SK-N-SH (cell line): ENCODE results near the gene HACE1. TPM values are rescaled to one million over a fixed set of nuclear protein-coding genes. Genes with fewer than 3 reads are reported as not detected.

Source experiments
- CTCF ChIA-PET: fragments of 300-600, 350-600 bp; formaldehyde crosslinking; extraction: SDS; loops from one replicate; lab custom pipeline; 2021; lab: Yijun Ruan, JAX
- POLR2A ChIA-PET: fragments of 350-600 bp; sonication (Branson Sonifier 250); formaldehyde crosslinking; extraction: SDS; loops from one replicate; lab custom pipeline; 2020; ENCODE audit warnings: antibody characterized with exemption, inconsistent platforms; lab: Yijun Ruan, JAX
- DNase-seq: peaks from one replicate; pipeline ENCODE4 v3.0.0; 2012
- H2AFZ ChIP-seq: fragments of 200-600 bp; sonication (generic); 2 replicates; pipeline ENCODE4 v1.8.1; 2016; ENCODE audit warnings: antibody characterized with exemption, mild to moderate bottlenecking, low read depth
- H3F3A ChIP-seq: fragments of 200-600 bp; sonication (generic); replicated peaks from 2 replicates; pipeline ENCODE3; 2016; ENCODE audit warnings: antibody characterized with exemption, mild to moderate bottlenecking; ENCODE audit not compliant: insufficient read depth
- H3K27ac ChIP-seq, 2 experiments: fragments of 200-500 bp in 1 of 2; fragments of 200-600 bp in 1 of 2; sonication (Bioruptor generic) in 1 of 2; sonication (generic), shearing (Covaris generic) in 1 of 2; 2 replicates each; pipeline versions ENCODE4 v1.5.1 to v1.6.1; 2014 to 2016; ENCODE audit warnings: low read depth in 2 of 2, inconsistent platforms in 1 of 2, low read length in 1 of 2, mild to moderate bottlenecking in 1 of 2, mixed read lengths in 1 of 2
- H3K27me3 ChIP-seq: fragments of 200-600 bp; sonication (generic), shearing (Covaris generic); 2 replicates; pipeline ENCODE4 v1.6.1; 2016; ENCODE audit warnings: mixed run types; ENCODE audit not compliant: insufficient read depth
- H3K36me3 ChIP-seq, 2 experiments: fragments of 200-500 bp in 1 of 2; fragments of 200-600 bp in 1 of 2; sonication (Bioruptor generic) in 1 of 2; sonication (generic) in 1 of 2; replicated peaks in 1 of 2; 2 replicates each; pipeline versions ENCODE3 to v1.5.1; 2014 to 2016; ENCODE audit warnings: low read length in 1 of 2, mild to moderate bottlenecking in 1 of 2; ENCODE audit not compliant: insufficient read depth in 2 of 2, control insufficient read depth in 1 of 2
- H3K4me1 ChIP-seq, 2 experiments: fragments of 200-500 bp in 1 of 2; fragments of 200-600 bp in 1 of 2; sonication (Bioruptor generic) in 1 of 2; sonication (generic), shearing (Covaris generic) in 1 of 2; 2 replicates each; pipeline versions ENCODE4 v1.5.1 to v1.6.1; 2014 to 2016; ENCODE audit warnings: low read depth in 1 of 2, low read length in 1 of 2, mixed run types in 1 of 2; ENCODE audit not compliant: insufficient read depth in 2 of 2, control insufficient read depth in 1 of 2
- H3K4me2 ChIP-seq: fragments of 200-600 bp; sonication (generic), shearing (Covaris generic); 2 replicates; pipeline ENCODE4 v1.6.1; 2017; ENCODE audit warnings: mixed run types
- H3K4me3 ChIP-seq, 2 experiments: fragments of 200-500 bp in 1 of 2; fragments of 200-600 bp in 1 of 2; sonication (Bioruptor generic) in 1 of 2; sonication (generic), shearing (Covaris generic) in 1 of 2; 2 replicates each; pipeline versions ENCODE4 v1.5.1 to v1.8.1; 2014 to 2016; ENCODE audit warnings: low read depth in 2 of 2, inconsistent platforms in 1 of 2, low read length in 1 of 2, mild to moderate bottlenecking in 1 of 2, mixed read lengths in 1 of 2, moderate library complexity in 1 of 2
- H3K79me2 ChIP-seq: fragments of 200-600 bp; sonication (generic); 2 replicates; pipeline ENCODE4 v1.8.1; 2017; ENCODE audit warnings: mild to moderate bottlenecking; ENCODE audit not compliant: insufficient read depth
- H3K9ac ChIP-seq: fragments of 200-600 bp; sonication (generic); 2 replicates; pipeline ENCODE4 v1.6.1; 2017; ENCODE audit warnings: mixed run types
- H3K9me2 ChIP-seq: fragments of 200-600 bp; sonication (generic); 2 replicates; pipeline ENCODE4 v1.6.1; 2017; ENCODE audit warnings: mixed run types
- H3K9me3 ChIP-seq: fragments of 200-600 bp; sonication (generic); 2 replicates; pipeline ENCODE4 v1.6.1; 2017; ENCODE audit warnings: mixed run types, mild to moderate bottlenecking, moderate library complexity
- H4K20me1 ChIP-seq: fragments of 200-600 bp; sonication (generic); 2 replicates; pipeline ENCODE4 v1.6.1; 2017; ENCODE audit warnings: mild to moderate bottlenecking, mixed run types; ENCODE audit not compliant: insufficient read depth
- EZH2phosphoT487 ChIP-seq: fragments of 200-600 bp; sonication (generic); IDR thresholded peaks from 2 replicates; pipeline ENCODE4 v1.6.1; 2017; ENCODE audit warnings: low read depth, mixed run types, mild to moderate bottlenecking, antibody characterized with exemption, moderate library complexity, borderline replicate concordance
- FOXM1 ChIP-seq: IDR thresholded peaks from 2 replicates; pipeline ENCODE4 v1.4.0; 2012; ENCODE audit warnings: low read depth, mild to moderate bottlenecking
- IRF3 ChIP-seq: fragments of 150-350 bp; IDR thresholded peaks from 2 replicates; pipeline ENCODE4 v1.6.1; 2016; ENCODE audit warnings: mild to moderate bottlenecking, low read depth, low read length
- PBX3 ChIP-seq: IDR thresholded peaks from 2 replicates; pipeline ENCODE4; 2012
- REST ChIP-seq: IDR thresholded peaks from 2 replicates; pipeline ENCODE4 v1.6.1; 2012; ENCODE audit warnings: mild to moderate bottlenecking, low read depth, low read length, moderate library complexity
- USF1 ChIP-seq: IDR thresholded peaks from 2 replicates; pipeline ENCODE4 v1.4.0; 2012; ENCODE audit warnings: low read depth, borderline replicate concordance
- YY1 ChIP-seq: IDR thresholded peaks from 2 replicates; pipeline ENCODE4 v1.4.0; 2012; ENCODE audit warnings: low read depth, mild to moderate bottlenecking
- WGBS: methylation state at CpG from one replicate; pipeline ENCODE4 v1.1.6; 2017; ENCODE audit warnings: low lambda C conversion rate; 5-methylcytosine and 5-hydroxymethylcytosine counted together
- polyA plus RNA-seq, 3 experiments: library from polyadenylated mRNA; depleted of rRNA; stranded (reverse); fragments of >200 nt; gene quantifications; 2 replicates each; pipeline ENCODE4 v1.2.3, GENCODE V29; 2012
- TF ChIP-seq, protein P1 (sequence below): fragments of 200-600 bp; sonication (generic); IDR thresholded peaks from 2 replicates; pipeline ENCODE4 v1.6.1; 2017; ENCODE audit warnings: antibody characterized with exemption, mild to moderate bottlenecking, moderate library complexity

HACE1 gene
- polyA plus RNA-seq, 1 of the 3 experiments (the other 2 are of a cell fraction): 6.2 TPM

DNA sequence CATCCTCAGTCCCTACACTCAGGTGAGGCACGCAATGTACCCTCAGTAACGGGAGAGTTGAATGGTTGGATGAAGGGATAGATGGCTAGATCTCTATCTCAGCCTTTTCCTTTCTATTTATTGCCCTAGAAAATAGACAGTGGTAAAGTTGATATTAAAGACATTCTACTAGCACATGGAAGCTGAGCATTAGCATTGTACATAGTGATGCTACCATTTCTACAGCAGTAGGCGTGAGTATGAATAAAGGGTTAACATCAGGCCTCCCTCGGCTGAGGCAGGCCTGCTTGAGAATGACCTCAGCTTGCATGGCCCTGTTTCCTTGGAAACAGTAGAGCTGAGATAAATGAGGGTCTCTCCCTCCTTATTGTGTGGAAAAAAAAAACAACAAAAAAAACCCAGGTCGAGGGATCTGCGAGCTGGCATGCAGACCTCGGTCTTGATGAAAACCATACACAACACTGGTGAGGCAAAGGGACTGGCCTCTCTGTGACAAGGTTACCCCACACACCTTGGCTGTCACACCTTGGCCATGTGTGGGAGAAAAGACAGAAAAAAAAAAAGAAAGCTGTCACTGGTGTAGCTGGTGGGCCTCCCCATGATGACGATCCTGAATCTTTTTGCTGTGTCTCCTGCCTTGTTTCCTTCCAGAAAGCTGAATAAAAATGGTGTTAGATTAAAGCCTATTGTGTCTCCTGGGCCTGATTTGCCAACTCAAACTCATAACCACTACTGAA is 160.0 kb downstream of the HACE1 start:
- Histone ChIP-seq H3F3A (peaks cover 2% of the 10 kb centered on the region), H3K9ac (no peak overlapping the region), H4K20me1 (no peaks in the 10 kb centered on the region), H3K4me2 (no peak overlapping the region), H3K9me2 (no peaks in the 10 kb centered on the region), H2AFZ (no peak overlapping the region), H3K4me3 (no peak overlapping the region), H3K27me3 (no peaks in the 10 kb centered on the region), H3K36me3 (no peaks in the 10 kb centered on the region), H3K9me3 (no peaks in the 10 kb centered on the region), H3K27ac (no peak overlapping the region), H3K79me2 (no peaks in the 10 kb centered on the region), H3K4me1 (peaks cover 6 to 8% of the 10 kb centered on the region in 2 experiments; a peak in 3 of 4 replicates)
- POLR2A ChIA-PET: no interaction called here
- TF ChIP-seq FOXM1 (no peak), IRF3 (no peak), REST (no peak), YY1 (no peak), USF1 (no peak), EZH2phosphoT487 (no peak), PBX3 (no peak)
- TF ChIP-seq, protein P1, sequence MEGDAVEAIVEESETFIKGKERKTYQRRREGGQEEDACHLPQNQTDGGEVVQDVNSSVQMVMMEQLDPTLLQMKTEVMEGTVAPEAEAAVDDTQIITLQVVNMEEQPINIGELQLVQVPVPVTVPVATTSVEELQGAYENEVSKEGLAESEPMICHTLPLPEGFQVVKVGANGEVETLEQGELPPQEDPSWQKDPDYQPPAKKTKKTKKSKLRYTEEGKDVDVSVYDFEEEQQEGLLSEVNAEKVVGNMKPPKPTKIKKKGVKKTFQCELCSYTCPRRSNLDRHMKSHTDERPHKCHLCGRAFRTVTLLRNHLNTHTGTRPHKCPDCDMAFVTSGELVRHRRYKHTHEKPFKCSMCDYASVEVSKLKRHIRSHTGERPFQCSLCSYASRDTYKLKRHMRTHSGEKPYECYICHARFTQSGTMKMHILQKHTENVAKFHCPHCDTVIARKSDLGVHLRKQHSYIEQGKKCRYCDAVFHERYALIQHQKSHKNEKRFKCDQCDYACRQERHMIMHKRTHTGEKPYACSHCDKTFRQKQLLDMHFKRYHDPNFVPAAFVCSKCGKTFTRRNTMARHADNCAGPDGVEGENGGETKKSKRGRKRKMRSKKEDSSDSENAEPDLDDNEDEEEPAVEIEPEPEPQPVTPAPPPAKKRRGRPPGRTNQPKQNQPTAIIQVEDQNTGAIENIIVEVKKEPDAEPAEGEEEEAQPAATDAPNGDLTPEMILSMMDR: no peak
- peak; percentile 25 for DNase-seq
- 75% methylated on average over 8 of the region's 8 CpGs for WGBS
- CTCF ChIA-PET: interaction anchor here (0.7 to 1.1 kb wide), 3 partner anchors 13 to 132 kb away, joined by 3 read pairs; no protein-coding TSS in a partner anchor
